SH-SY5Y (cell line): ENCODE results near the gene C17orf100.

Experiments
- GATA2 ChIP-seq: IDR thresholded peaks from 2 replicates; pipeline ENCODE4 v1.6.1; 2011; ENCODE audit warnings: mild to moderate bottlenecking, low read depth, low read length
- GATA3 ChIP-seq: IDR thresholded peaks from 2 replicates; pipeline ENCODE4 v1.6.1; 2011; ENCODE audit warnings: low read depth, mild to moderate bottlenecking, low read length, moderate library complexity

DNA sequence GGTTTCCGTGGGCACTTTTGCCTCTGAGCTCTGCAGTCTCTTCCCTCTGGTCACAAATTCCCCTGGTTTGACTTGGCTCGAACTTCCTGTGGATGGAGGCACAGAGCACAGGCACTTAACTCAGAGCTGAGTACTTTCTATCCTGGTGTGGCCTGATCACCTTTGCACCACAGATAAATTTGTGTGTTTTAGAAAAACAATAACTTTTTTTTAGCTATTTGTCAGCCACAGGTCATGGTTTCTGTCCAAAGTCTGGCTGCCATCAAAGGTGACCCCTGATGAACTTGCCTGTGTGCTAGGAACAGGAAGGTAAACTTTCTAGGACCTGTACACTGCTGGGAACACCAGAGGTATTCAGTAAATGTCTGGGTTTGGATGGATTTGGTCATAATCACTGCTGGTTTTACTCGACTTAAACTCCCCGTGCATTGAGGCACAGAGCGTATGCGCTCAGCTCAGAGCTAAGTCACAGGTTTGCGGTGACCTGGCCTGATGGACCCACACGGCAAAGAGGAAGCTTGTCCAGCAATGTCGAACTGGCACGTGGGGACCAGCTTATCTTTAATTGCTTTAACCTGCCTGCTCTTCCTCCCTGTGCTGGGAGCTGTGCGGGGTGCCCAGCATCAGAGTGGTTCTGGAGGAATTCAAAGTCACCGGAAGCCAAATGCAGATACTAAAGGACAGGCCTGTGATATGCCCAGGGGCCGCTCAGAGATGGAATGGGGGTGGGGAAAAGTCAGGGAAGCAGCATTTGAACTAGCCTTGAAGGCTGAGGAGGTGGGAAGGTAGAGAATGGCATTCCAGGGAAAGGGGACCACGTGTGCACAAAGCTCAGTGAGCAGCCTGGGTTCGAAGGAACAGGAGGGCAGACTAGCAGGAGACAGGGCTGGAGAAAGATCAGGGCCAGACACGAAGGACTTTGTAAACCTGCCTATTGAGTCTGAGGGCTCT is 48.7 kb downstream of the C17orf100 start:
- TF ChIP-seq GATA2 (no peak), GATA3 (no peak)
